Naive thymus-derived CD4-positive, alpha-beta T cell (primary cell): Measurements from ENCODE around the gene RNU6-7. TPM values are rescaled to one million over a fixed set of nuclear protein-coding genes. Genes with fewer than 3 reads are reported as not detected.

ENCODE experiments used
- ATAC-seq: fragments of 150-1000 bp; cut with Tn5 transposase; 2 replicates; pipeline ENCODE4 v1.10.0; 2021; ENCODE audit warnings: mild to moderate bottlenecking, moderate library complexity
- CTCF ChIA-PET: fragments of 350-600 bp; sonication (Branson Sonifier 250); formaldehyde crosslinking; loops from one replicate; lab custom pipeline; 2021; ENCODE audit warnings: antibody characterized with exemption; lab: Charles Lee
- POLR2A ChIA-PET: fragments of 350-600 bp; sonication (Branson Sonifier 250); formaldehyde crosslinking; loops from one replicate; lab custom pipeline; 2021; ENCODE audit warnings: antibody characterized with exemption, inconsistent platforms; lab: Charles Lee
- DNase-seq, 9 donors: peaks; one replicate each; pipeline versions ENCODE4 v3.0.0 to v3.0.0-alpha.2; 2020 to 2022; ENCODE audit warnings: mixed read lengths in 1 of 9
- H3K27ac ChIP-seq: one replicate; pipeline ENCODE4 v1.7.0; 2013; ENCODE audit warnings: mild to moderate bottlenecking, low read depth, low read length, moderate library complexity
- H3K27me3 ChIP-seq, 2 donors: one replicate each; pipeline ENCODE4 v1.7.0; 2013; ENCODE audit warnings: low read length in 2 of 2, mild to moderate bottlenecking in 2 of 2, moderate library complexity in 2 of 2; ENCODE audit not compliant: control insufficient read depth in 2 of 2, insufficient read depth in 2 of 2
- H3K36me3 ChIP-seq, 3 experiments: 1 replicate in 2 of 3; 2 replicates in 1 of 3; pipeline ENCODE4 v1.7.0; 2013; ENCODE audit warnings: low read length in 3 of 3, mild to moderate bottlenecking in 3 of 3, moderate library complexity in 1 of 3; ENCODE audit not compliant: insufficient read depth in 3 of 3, control insufficient read depth in 2 of 3
- H3K4me1 ChIP-seq, 2 donors: one replicate each; pipeline ENCODE4 v1.7.0; 2013; ENCODE audit warnings: low read length in 2 of 2, mild to moderate bottlenecking in 2 of 2, moderate library complexity in 1 of 2; ENCODE audit not compliant: control insufficient read depth in 2 of 2, insufficient read depth in 2 of 2
- H3K4me3 ChIP-seq: 2 replicates; pipeline ENCODE4 v1.7.0; 2013; ENCODE audit warnings: mild to moderate bottlenecking, low read length
- H3K9me3 ChIP-seq, 3 experiments: 1 replicate in 2 of 3; 2 replicates in 1 of 3; pipeline ENCODE4 v1.7.0; 2013; ENCODE audit warnings: low read length in 3 of 3; ENCODE audit not compliant: control insufficient read depth in 2 of 3
- H3K27ac Mint-ChIP-seq, 9 donors: one replicate each; pipeline ENCODE4 v1.8.0; 2020 to 2022; ENCODE audit warnings: mixed read lengths in 9 of 9, mild to moderate bottlenecking in 8 of 9, moderate library complexity in 5 of 9, inconsistent platforms in 2 of 9
- H3K27me3 Mint-ChIP-seq, 5 donors: one replicate each; pipeline ENCODE4 v1.8.0; 2021 to 2022; ENCODE audit warnings: mixed read lengths in 5 of 5, mild to moderate bottlenecking in 1 of 5
- H3K36me3 Mint-ChIP-seq, 5 donors: one replicate each; pipeline ENCODE4 v1.8.0; 2020 to 2022; ENCODE audit warnings: mixed read lengths in 5 of 5, mild to moderate bottlenecking in 3 of 5, inconsistent platforms in 1 of 5
- H3K4me1 Mint-ChIP-seq, 7 donors: one replicate each; pipeline ENCODE4 v1.8.0; 2020 to 2022; ENCODE audit warnings: mixed read lengths in 7 of 7, mild to moderate bottlenecking in 3 of 7, inconsistent platforms in 1 of 7
- H3K4me3 Mint-ChIP-seq, 10 donors: one replicate each; pipeline ENCODE4 v1.8.0; 2020 to 2022; ENCODE audit warnings: mild to moderate bottlenecking in 10 of 10, mixed read lengths in 10 of 10, moderate library complexity in 6 of 10, inconsistent platforms in 2 of 10
- H3K9me3 Mint-ChIP-seq, 11 donors: one replicate each; pipeline ENCODE4 v1.8.0; 2020 to 2022; ENCODE audit warnings: mixed read lengths in 11 of 11, mild to moderate bottlenecking in 4 of 11, inconsistent platforms in 1 of 11, moderate library complexity in 1 of 11
- intact Hi-C, 2 donors: fragments of 100-400 bp; cut with micrococcal nuclease; formaldehyde crosslinking; loops; one replicate each; pipeline ENCODE4 v1.15.1; 2023
- polyA plus RNA-seq, 2 donors: library from polyadenylated mRNA; unstranded; fragments of 300-500 nt; fragmentation: Illumina TruSeq; gene quantifications; one replicate each; pipeline ENCODE4 v1.2.3, GENCODE V29; 2021
- total RNA-seq, 6 experiments: library from RNA in 5 of 6; stranded (reverse) in 5 of 6; gene quantifications; 1 replicate in 5 of 6; 2 replicates in 1 of 6; pipeline ENCODE4 v1.2.3 and lab custom pipeline; 2021 to 2026

Gene RNU6-7
- total and polyA plus RNA-seq, 7 experiments from 2014 or later, result not detected

GRCh38 chr14:32226056-32226455, 24.2 kb downstream of the RNU6-7 start:
- intact Hi-C loops, result no loop called here
- DNase-seq, result no peak
- Histone ChIP-seq H3K9me3 (no peaks in the 10 kb centered on the region), H3K4me3 (no peak overlapping the region), H3K27me3 (no peaks in the 10 kb centered on the region), H3K27ac (no peak overlapping the region), H3K4me1 (no peaks in the 10 kb centered on the region), H3K36me3 (no peaks in the 10 kb centered on the region)
- CTCF ChIA-PET, result no interaction called here
- POLR2A ChIA-PET, result no interaction called here
- Mint-ChIP-seq H3K27ac (no peak overlapping the region), H3K27me3 (no peaks in the 10 kb centered on the region), H3K36me3 (no peaks in the 10 kb centered on the region), H3K9me3 (no peaks in the 10 kb centered on the region), H3K4me3 (no peak overlapping the region), H3K4me1 (no peaks in the 10 kb centered on the region)
- ATAC-seq, result no peak

- CTCF ChIA-PET, result no interaction called here
- Histone ChIP-seq H3K4me3 (no peak overlapping the region), H3K9me3 (no peaks in the 10 kb centered on the region), H3K4me1 (no peaks in the 10 kb centered on the region), H3K36me3 (no peaks in the 10 kb centered on the region), H3K27me3 (no peaks in the 10 kb centered on the region), H3K27ac (no peak overlapping the region)
- no peak for ATAC-seq
- Mint-ChIP-seq H3K4me3 (no peak overlapping the region), H3K36me3 (no peaks in the 10 kb centered on the region), H3K27me3 (no peaks in the 10 kb centered on the region), H3K4me1 (peaks cover 0 to 14% (median 9%) of the 10 kb centered on the region in 7 donors), H3K9me3 (no peaks in the 10 kb centered on the region), H3K27ac (no peak overlapping the region)
- DNase-seq, result no peak
- intact Hi-C loops, result no loop called here
- POLR2A ChIA-PET, result no interaction called here
Measured at GRCh38 chr14:32230181-32230580, 28.3 kb downstream of the RNU6-7 start.

GRCh38 chr14:32230695-32231280, 28.9 kb downstream of the RNU6-7 start:
- no peaks in the 10 kb centered on the region for H3K36me3 ChIP-seq
- no peak for DNase-seq
- no peaks in the 10 kb centered on the region for H3K27me3 Mint-ChIP-seq
- H3K36me3 Mint-ChIP-seq, result no peaks in the 10 kb centered on the region
- no peak overlapping the region for H3K4me3 ChIP-seq
- H3K4me1 Mint-ChIP-seq, result peaks cover 0 to 14% (median 9%) of the 10 kb centered on the region in 7 donors
- ChIA-PET POLR2A (interaction anchor here (1.2 kb wide), 1 partner anchor 29 kb away, joined by 4 read pairs; the partner anchor contains the start of gene RNU6-7), CTCF (no interaction called here)
- H3K27me3 ChIP-seq, result no peaks in the 10 kb centered on the region
- no peak for ATAC-seq
- no peak overlapping the region for H3K27ac Mint-ChIP-seq
- H3K9me3 ChIP-seq, result no peaks in the 10 kb centered on the region
- intact Hi-C loops, result no loop called here
- H3K9me3 Mint-ChIP-seq, result no peaks in the 10 kb centered on the region
- H3K27ac ChIP-seq, result no peak overlapping the region
- no peaks in the 10 kb centered on the region for H3K4me1 ChIP-seq
- no peak overlapping the region for H3K4me3 Mint-ChIP-seq

GRCh38 chr14:32232481-32232880, 30.6 kb downstream of the RNU6-7 start:
- peaks cover 0 to 3% (median 0%) of the 10 kb centered on the region in 11 donors for H3K9me3 Mint-ChIP-seq
- H3K36me3 Mint-ChIP-seq, result peaks cover 0 to 2% (median 0%) of the 10 kb centered on the region in 5 donors
- peaks cover 0 to 14% (median 9%) of the 10 kb centered on the region in 7 donors for H3K4me1 Mint-ChIP-seq
- no peaks in the 10 kb centered on the region for H3K4me1 ChIP-seq
- intact Hi-C loops, result no loop called here
- no peak overlapping the region for H3K4me3 Mint-ChIP-seq
- no peak for DNase-seq
- H3K27me3 ChIP-seq, result no peaks in the 10 kb centered on the region
- H3K27ac Mint-ChIP-seq, result peak overlapping the region in 1 of 9 donors; percentile 17
- CTCF ChIA-PET, result no interaction called here
- H3K4me3 ChIP-seq, result no peak overlapping the region
- no peak overlapping the region for H3K27ac ChIP-seq
- POLR2A ChIA-PET, result interaction anchor here (0.6 kb wide), 1 partner anchor 156 kb away, joined by 5 read pairs; no protein-coding TSS in a partner anchor
- H3K9me3 ChIP-seq, result no peaks in the 10 kb centered on the region
- no peaks in the 10 kb centered on the region for H3K27me3 Mint-ChIP-seq
- ATAC-seq, result no peak
- H3K36me3 ChIP-seq, result no peaks in the 10 kb centered on the region

GRCh38 chr14:32233260-32233659, 31.4 kb downstream of the RNU6-7 start:
- POLR2A ChIA-PET, result no interaction called here
- no peaks in the 10 kb centered on the region for H3K36me3 ChIP-seq
- H3K9me3 ChIP-seq, result no peaks in the 10 kb centered on the region
- Mint-ChIP-seq H3K9me3 (peaks cover 0 to 3% (median 0%) of the 10 kb centered on the region in 11 donors), H3K4me1 (peaks cover 0 to 14% (median 9%) of the 10 kb centered on the region in 7 donors), H3K27ac (no peak overlapping the region), H3K4me3 (no peak overlapping the region), H3K36me3 (peaks cover 0 to 3% (median 0%) of the 10 kb centered on the region in 5 donors), H3K27me3 (no peaks in the 10 kb centered on the region)
- intact Hi-C loops, result no loop called here
- no peaks in the 10 kb centered on the region for H3K27me3 ChIP-seq
- DNase-seq (no peak), ATAC-seq (peak; percentile 55)
- no peak overlapping the region for H3K27ac ChIP-seq
- CTCF ChIA-PET, result no interaction called here
- no peak overlapping the region for H3K4me3 ChIP-seq
- H3K4me1 ChIP-seq, result no peaks in the 10 kb centered on the region

GRCh38 chr14:32244404-32244803, 42.6 kb downstream of the RNU6-7 start:
- ATAC-seq (no peak), DNase-seq (no peak)
- Mint-ChIP-seq H3K27ac (no peak overlapping the region), H3K9me3 (peaks cover 0 to 5% (median 0%) of the 10 kb centered on the region in 11 donors), H3K4me1 (no peaks in the 10 kb centered on the region), H3K36me3 (peaks cover 0 to 4% (median 0%) of the 10 kb centered on the region in 5 donors), H3K4me3 (no peak overlapping the region), H3K27me3 (no peaks in the 10 kb centered on the region)
- CTCF ChIA-PET, result interaction anchor here (1.6 to 1.7 kb wide), 2 partner anchors 10 to 318 kb away, joined by 4 to 5 read pairs; no protein-coding TSS in a partner anchor
- Histone ChIP-seq H3K36me3 (no peaks in the 10 kb centered on the region), H3K9me3 (no peaks in the 10 kb centered on the region), H3K4me1 (no peaks in the 10 kb centered on the region), H3K4me3 (no peak overlapping the region), H3K27ac (no peak overlapping the region), H3K27me3 (no peaks in the 10 kb centered on the region)
- POLR2A ChIA-PET, result no interaction called here
- intact Hi-C loops, result no loop called here

GRCh38 chr14:32246751-32247150, 44.9 kb downstream of the RNU6-7 start:
- no peaks in the 10 kb centered on the region for H3K4me1 ChIP-seq
- DNase-seq (no peak), ATAC-seq (no peak)
- no peaks in the 10 kb centered on the region for H3K36me3 Mint-ChIP-seq
- ChIA-PET POLR2A (no interaction called here), CTCF (no interaction called here)
- no peaks in the 10 kb centered on the region for H3K27me3 ChIP-seq
- intact Hi-C loops, result no loop called here
- no peaks in the 10 kb centered on the region for H3K4me1 Mint-ChIP-seq
- no peaks in the 10 kb centered on the region for H3K9me3 Mint-ChIP-seq
- H3K9me3 ChIP-seq, result no peaks in the 10 kb centered on the region
- H3K36me3 ChIP-seq, result no peaks in the 10 kb centered on the region
- no peak overlapping the region for H3K27ac ChIP-seq
- H3K27me3 Mint-ChIP-seq, result no peaks in the 10 kb centered on the region
- no peak overlapping the region for H3K27ac Mint-ChIP-seq
- H3K4me3 ChIP-seq, result no peak overlapping the region
- no peak overlapping the region for H3K4me3 Mint-ChIP-seq
